Upper lobe of left lung (tissue), 4 donors: Measurements from ENCODE around the gene CDKN1C.
A peak's percentile ranks its signal among the peaks of the same experiment; 100 is the strongest.

Experiments used
- EP300 ChIP-seq, 4 donors: sonication (generic); formaldehyde crosslinking; IDR thresholded peaks; one replicate each; pipeline ENCODE4 v1.5.1; 2017; ENCODE audit warnings: antibody characterized with exemption in 4 of 4, control low read depth in 2 of 4
- POLR2A ChIP-seq, 4 donors: fragments of 450-650 bp; IDR thresholded peaks; one replicate each; pipeline ENCODE4 v1.5.1; 2016 to 2017; ENCODE audit warnings: antibody characterized with exemption in 4 of 4, mild to moderate bottlenecking in 2 of 4
- POLR2AphosphoS5 ChIP-seq, 2 donors: sonication (generic); formaldehyde crosslinking; IDR thresholded peaks; one replicate each; pipeline ENCODE4 v1.5.1; 2017; ENCODE audit warnings: antibody characterized with exemption in 2 of 2
- TF ChIP-seq, protein P1 (sequence below), 6 experiments: fragments of 450-650 bp in 4 of 6; fragments of 200-600 bp in 2 of 6; sonication (generic) in 2 of 6; IDR thresholded peaks; one replicate each; pipeline ENCODE4 v1.5.1; 2016 to 2019; ENCODE audit warnings: antibody characterized with exemption in 6 of 6

DNA sequence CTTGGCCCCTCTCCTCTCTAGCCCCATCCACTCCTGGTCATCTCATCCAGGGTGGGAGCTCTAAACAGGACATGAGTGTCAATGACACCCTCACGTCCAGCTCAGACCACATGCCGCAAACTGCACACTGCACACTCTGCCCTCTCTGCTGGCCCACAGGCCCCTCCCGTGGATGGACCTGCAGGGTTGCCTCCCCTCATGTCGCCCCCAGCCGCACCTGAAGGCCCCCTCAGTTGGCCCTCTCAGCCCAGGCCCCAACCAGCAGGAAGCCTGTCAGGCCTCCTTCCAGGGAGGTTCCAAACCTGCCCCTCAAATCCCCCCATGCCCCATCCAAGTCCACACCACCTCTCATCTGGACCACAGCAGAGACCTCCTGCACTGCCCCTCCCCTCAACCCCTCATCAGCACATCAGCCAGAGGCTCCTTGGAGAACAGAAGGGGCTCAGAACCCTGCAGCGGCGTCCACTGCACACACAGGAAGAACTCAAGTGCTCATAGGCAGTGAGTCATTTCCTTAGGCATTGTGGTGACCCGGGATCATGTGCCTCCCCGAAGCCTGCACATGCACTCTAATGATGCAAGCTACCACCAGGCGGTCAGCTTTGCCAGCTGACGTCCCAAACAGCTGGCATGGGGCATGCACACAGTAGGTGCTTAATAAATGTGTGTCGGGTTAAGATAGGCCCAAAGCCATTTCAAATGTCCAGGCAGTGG, 12.9 kb upstream of the CDKN1C start:
- TF ChIP-seq EP300 (IDR thresholded peaks at IDR 0.05) (peak in 1 of 4 donors; percentile 90), POLR2AphosphoS5 (IDR thresholded peaks at IDR 0.05) (peak; percentile 84 to 95), POLR2A (IDR thresholded peaks at IDR 0.05) (peak in 1 of 4 donors; percentile 44)
- TF ChIP-seq, protein P1, sequence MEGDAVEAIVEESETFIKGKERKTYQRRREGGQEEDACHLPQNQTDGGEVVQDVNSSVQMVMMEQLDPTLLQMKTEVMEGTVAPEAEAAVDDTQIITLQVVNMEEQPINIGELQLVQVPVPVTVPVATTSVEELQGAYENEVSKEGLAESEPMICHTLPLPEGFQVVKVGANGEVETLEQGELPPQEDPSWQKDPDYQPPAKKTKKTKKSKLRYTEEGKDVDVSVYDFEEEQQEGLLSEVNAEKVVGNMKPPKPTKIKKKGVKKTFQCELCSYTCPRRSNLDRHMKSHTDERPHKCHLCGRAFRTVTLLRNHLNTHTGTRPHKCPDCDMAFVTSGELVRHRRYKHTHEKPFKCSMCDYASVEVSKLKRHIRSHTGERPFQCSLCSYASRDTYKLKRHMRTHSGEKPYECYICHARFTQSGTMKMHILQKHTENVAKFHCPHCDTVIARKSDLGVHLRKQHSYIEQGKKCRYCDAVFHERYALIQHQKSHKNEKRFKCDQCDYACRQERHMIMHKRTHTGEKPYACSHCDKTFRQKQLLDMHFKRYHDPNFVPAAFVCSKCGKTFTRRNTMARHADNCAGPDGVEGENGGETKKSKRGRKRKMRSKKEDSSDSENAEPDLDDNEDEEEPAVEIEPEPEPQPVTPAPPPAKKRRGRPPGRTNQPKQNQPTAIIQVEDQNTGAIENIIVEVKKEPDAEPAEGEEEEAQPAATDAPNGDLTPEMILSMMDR (IDR thresholded peaks at IDR 0.05): no peak
